DND-41 (cell line): ENCODE data around the gene HOXA13.

ENCODE experiments used
- EZH2 ChIP-seq: IDR thresholded peaks from 3 replicates; pipeline ENCODE4 v1.6.1; 2012; ENCODE audit warnings: borderline replicate concordance, low read depth, mild to moderate bottlenecking, moderate library complexity, low read length, inconsistent platforms; ENCODE audit not compliant: severe bottlenecking
- TF ChIP-seq, protein P1 (sequence below): IDR thresholded peaks from 2 replicates; pipeline ENCODE4 v1.5.1; 2012; ENCODE audit warnings: borderline replicate concordance, low read length, moderate library complexity, mild to moderate bottlenecking; ENCODE audit not compliant: poor library complexity, severe bottlenecking; ENCODE audit errors: extremely low read depth

DNA sequence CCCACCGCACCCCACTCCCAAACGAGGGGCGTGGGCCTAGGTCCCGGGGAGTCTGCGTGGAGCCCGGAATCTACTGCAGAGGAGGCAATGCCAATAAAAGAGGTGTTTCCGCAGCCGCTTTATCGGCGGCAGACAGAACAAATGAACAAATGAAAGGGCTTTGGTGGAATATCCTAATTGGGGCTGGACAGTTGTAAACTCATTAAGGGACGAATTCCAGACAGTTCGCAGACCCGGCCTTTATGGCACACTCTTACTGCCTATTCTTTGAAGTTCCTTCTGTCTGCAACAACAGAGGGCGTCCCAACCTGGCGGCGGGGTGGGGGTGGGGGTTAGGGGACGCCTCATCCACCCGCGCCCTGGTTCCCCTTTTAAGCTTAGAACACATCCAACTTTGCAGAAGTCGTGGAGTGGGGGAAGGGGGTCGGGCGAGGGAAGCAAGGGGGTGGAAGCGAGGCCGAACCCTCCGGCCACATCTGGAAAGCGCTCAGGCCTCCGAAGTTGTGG is 38.6 kb downstream of the HOXA13 start:
- TF ChIP-seq, protein P1, sequence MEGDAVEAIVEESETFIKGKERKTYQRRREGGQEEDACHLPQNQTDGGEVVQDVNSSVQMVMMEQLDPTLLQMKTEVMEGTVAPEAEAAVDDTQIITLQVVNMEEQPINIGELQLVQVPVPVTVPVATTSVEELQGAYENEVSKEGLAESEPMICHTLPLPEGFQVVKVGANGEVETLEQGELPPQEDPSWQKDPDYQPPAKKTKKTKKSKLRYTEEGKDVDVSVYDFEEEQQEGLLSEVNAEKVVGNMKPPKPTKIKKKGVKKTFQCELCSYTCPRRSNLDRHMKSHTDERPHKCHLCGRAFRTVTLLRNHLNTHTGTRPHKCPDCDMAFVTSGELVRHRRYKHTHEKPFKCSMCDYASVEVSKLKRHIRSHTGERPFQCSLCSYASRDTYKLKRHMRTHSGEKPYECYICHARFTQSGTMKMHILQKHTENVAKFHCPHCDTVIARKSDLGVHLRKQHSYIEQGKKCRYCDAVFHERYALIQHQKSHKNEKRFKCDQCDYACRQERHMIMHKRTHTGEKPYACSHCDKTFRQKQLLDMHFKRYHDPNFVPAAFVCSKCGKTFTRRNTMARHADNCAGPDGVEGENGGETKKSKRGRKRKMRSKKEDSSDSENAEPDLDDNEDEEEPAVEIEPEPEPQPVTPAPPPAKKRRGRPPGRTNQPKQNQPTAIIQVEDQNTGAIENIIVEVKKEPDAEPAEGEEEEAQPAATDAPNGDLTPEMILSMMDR: no peak
- TF ChIP-seq EZH2: no peak
